GM19035 (cell line): ENCODE results near the gene TUBG2.
A peak's percentile ranks its signal among the peaks of the same experiment; 100 is the strongest.

Source experiments
- ATAC-seq: cut with Tn5 transposase; IDR thresholded peaks from one replicate; pipeline ENCODE4 v1.9.1; 2021; ENCODE audit not compliant: unreplicated experiment

The TUBG2 gene

GRCh38 chr17:42676424-42677011, 17.4 kb downstream of the TUBG2 start, which contains the start of gene PLEKHH3:
PLEKHH3 (minus strand) TSS chr17:42676994; CDS start chr17:42676563, 431 bp downstream.
- ATAC-seq = no peak

GRCh38 chr17:42677012-42677857, 18.2 kb downstream of the TUBG2 start:
- peak; percentile 67 for ATAC-seq

DNA sequence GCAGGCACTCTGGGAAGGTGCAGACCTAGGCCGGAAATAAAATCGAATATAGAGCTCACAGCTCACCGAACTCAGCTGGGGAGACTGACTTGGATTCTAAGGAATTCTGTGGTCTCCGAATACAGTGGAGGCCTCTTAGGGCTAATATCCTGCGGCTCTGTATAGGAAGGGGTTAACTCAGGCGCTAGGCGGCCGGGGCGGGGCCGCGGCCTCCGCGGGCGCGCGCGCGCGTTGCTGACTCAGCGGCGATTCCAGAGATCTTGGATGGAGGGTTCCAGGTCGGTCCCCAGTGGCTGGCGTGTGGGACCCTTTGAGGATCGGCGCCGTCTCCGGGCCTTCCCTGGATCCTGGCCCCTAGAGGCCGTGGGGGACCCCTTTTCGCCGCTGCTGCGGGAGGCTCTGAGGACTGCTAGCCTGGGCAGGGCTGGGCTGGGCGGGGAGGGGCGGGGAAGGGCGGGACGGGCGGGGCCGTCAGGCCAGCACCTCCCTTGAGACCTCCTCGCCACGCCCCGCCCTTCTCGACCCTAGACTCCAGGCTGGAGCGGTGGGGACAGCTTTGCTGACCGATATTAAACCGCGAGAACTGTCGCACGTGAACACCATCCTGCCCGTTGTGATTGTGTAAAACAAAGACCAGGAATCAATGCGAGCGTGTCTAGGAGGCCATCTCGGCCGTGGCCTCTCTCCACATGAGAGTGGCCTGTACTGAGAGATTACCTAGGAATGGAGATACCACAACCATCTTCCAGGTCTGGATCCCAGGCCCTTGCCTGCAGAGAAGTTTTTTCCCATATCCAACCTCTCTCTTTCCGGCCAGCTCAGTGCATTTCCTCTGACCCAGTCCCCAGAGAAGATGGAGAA, 19.1 kb downstream of the TUBG2 start:
- ATAC-seq = no peak

- no peak for ATAC-seq
These were observed 19.9 kb downstream of the TUBG2 start for GRCh38 chr17:42678951-42679491.

DNA sequence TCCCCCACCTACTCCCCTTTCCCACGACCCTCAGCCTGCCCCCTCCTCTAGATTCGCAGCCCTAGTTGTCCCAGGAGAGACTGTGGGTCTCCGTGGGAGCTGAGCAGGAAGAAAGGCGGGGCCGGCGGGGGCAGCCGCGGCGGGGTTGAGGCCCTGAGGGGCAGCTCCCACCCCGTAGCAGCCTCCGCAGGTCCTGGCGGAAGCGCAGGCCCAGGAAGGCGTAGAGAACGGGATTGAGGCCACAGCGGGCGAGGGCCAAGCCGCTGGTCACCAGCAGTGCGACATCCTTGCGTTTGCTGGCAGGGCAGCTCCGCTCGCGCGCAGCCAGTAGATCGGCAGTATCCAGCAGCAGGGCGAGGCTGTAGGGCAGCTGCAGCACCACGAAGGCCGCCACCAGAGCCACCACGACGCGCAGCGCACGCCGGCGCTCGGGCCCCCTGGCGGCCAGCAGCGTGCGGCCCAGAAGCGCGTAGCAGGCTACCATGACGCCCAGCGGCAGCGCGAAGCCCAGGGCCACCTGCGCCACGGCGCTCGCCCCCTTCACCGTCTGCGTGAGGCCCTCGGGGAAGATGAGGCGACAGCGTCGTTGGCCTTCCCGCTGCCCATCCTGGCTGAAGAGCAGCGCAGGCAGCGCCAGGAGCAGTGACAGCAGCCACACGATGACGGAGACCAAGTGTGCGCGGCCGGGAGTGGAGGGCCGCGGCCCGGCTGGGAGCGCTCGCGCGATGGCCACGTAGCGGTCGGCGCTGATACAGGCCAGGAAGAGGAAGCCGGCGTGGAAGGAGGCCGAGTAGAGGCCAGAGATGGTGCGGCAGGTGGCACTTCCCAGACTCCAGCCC, 20.6 kb downstream of the TUBG2 start:
- ATAC-seq = peak; percentile 21

GRCh38 chr17:42680331-42680808, 21.3 kb downstream of the TUBG2 start:
- ATAC-seq = no peak

DNA sequence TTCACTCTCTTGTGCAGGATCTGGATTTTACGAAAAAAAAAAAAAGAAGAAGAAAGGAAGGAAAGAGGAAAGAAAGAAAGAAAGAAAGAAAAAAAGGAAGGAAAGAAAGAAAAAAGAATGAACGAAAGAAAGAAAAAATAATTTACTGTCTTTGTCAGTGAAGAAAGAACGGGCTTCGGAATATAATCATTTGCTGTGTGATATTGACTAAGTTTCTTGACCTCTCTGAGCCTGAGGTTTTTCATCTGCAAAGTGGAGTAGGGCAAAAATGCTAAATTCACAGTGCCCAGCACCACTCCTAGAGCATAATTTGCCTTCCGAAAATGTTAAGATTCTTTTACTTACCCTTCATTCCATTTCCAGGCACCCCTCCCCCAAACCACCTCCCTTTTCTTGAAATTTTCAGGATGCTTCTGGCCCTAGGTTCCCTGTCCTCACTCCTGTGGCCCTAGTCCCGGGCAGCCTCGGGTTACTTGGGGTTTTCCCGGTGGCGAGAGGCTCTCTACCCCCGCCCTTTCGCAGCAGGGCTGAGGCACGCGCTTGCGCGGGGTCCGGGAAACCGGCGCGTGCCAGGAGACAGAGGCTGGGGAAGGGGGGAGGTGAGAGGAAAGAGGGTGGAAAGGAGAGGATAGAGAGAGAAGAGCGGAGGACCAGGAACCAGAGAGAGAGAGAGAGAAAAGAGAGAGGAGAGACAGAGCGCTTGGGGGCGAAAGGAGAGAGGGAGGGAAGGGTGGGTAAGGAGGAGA, 23.1 kb downstream of the TUBG2 start, which contains the start of gene CNTNAP1:
TSS of gene CNTNAP1 (plus strand) at position 556 of the 746 bp plus-strand sequence. CDS start 299 bp downstream, outside the sequence.
- no peak for ATAC-seq

DNA sequence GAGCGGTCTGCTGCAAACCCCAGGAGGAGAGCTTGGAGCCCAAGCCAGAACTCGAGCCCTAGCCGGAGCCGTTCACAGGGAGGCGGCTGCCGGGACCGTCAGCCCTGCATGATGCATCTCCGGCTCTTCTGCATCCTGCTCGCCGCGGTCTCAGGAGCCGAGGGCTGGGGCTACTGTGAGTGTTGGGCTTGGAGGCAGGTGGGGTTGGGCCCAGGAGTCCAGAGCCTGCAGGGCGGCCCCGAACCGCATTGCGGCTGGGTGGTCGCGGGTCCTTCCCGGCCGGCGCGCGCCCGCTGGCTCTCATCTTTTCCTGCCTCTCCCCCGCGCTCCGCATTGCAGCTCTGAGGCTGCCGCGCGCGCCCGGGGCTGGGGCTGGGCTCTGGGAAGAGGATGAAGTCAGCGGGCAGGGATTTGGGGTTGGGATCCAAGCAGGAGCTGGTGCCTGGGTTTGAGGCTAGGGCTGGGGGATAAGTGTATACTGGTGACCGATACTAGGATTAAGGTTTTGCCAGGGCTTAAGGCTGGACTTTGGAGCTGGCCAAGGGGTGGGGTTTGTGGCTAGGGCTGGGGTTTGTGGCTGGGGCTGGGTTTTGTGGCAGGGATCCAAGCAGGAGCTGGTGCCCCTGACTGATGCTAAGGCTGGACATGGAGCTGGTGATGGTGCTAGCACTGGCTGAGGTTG, 23.8 kb downstream of the TUBG2 start:
- no peak for ATAC-seq

DNA sequence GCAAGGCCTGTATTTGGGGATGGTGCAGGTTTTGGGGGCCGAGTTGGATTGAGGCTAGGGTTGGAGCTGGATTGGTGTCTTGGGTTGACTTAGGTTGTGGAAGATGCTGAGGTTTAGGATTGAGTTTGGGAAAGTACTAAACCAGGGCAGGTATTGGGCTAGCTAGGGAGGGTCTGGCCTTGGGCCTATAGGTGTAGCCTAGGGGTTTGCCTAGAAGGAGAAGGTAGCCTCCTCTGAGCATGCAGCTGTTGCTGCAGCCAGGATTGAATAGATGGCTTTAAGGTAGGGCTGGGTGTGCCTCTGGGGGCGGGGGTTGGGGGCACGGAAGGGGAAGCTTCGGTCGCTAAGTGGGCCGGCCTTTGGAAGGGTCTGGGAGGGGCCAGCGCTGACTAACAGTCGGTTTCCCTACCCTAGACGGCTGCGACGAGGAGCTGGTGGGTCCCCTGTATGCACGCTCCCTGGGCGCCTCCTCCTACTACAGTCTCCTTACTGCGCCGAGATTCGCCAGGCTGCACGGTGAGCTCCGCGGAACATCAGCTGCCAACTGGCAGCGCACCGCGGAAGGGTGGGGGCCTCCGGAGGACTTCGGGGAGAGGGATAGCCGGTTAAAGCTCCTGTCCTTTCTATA, 24.4 kb downstream of the TUBG2 start:
- no peak for ATAC-seq

DNA sequence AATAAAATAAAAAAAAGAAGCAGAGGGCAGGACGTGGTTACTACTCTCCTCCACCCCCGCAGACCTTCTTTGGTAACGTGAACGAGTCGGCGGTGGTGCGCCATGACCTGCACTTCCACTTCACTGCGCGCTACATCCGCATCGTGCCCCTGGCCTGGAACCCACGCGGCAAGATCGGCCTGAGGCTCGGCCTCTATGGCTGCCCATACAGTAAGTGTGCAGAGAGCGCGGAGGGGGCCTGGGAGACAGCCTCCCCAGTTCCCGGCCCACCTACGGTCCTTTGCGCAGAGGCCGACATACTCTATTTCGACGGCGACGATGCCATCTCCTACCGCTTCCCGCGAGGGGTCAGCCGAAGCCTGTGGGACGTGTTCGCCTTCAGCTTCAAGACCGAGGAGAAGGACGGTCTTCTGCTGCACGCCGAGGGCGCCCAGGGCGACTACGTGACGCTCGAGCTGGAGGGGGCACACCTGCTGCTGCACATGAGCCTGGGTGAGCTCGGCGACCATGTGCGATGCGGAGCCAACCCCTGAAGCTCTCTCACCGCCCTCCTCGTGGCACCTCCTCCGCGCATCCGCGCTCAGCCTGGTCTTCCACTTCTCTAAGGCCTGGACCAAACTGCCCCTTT, 26.0 kb downstream of the TUBG2 start:
- ATAC-seq = no peak

GRCh38 chr17:42685831-42686230, 26.7 kb downstream of the TUBG2 start:
- ATAC-seq = no peak

DNA sequence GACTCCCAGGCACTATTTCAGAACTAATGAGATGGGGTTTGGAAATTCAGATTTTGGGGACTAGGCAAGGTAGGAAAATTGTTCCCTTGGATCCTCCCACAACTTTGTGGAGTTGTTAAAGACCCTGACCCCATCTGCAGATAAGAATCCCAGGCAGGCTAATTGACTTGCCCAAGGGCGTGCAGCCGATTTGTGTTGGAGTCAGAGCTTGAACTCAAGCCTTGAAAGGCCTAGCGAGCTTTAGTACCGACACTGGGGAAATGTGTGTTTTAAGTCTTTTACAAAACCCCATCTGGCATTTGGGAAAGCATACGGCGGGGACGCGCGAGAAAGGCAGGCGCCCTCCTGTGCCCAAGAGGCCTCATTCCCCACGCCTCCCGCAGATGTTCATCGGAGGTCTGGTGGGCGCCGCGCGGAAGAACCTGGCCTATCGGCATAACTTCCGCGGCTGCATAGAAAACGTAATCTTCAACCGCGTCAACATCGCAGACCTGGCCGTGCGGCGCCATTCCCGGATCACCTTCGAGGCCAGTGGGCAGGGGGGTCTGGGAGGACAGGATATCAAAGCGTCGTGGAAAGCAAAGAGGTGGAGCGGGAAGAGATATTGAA, 27.5 kb downstream of the TUBG2 start:
- ATAC-seq = no peak

- no peak for ATAC-seq
These were observed 28.7 kb downstream of the TUBG2 start for GRCh38 chr17:42687707-42688320.

GRCh38 chr17:42690596-42690995, 31.5 kb downstream of the TUBG2 start:
- no peak for ATAC-seq

DNA sequence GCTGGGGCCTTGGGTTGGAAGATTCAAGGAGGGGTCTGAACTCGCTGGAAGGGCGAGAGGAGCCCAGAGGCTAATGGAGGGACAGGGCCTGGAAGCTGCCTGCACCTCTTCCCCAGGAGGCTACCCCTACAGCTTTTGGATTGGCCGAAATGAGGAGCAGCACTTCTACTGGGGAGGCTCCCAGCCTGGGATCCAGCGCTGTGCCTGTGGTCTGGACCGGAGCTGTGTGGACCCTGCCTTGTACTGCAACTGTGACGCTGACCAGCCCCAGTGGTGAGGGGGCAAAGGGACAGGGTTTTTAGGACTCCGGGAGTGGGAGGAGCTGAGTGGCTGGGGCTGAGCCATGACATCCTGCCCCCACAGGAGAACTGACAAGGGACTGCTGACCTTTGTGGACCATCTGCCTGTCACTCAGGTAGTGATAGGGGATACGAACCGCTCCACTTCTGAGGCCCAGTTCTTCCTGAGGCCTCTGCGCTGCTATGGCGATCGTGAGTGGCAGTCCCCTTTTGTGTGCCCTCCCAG, 32.0 kb downstream of the TUBG2 start:
- no peak for ATAC-seq

DNA sequence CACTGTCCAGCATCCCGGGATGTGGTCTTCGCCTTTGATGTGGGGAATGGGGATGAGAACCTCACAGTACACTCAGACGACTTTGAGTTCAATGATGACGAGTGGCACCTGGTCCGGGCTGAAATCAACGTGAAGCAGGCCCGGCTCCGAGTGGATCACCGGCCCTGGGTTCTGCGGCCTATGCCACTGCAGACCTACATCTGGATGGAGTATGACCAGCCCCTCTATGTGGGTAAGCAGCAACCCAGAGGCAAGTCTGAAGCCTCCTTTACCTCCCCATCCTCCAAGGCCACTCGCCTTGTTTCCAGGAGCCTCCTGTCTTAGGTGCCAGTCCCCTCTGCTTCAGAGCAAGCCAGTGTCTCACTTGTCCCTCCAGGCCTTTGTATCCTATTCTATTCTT, 33.4 kb downstream of the TUBG2 start:
- ATAC-seq = no peak

DNA sequence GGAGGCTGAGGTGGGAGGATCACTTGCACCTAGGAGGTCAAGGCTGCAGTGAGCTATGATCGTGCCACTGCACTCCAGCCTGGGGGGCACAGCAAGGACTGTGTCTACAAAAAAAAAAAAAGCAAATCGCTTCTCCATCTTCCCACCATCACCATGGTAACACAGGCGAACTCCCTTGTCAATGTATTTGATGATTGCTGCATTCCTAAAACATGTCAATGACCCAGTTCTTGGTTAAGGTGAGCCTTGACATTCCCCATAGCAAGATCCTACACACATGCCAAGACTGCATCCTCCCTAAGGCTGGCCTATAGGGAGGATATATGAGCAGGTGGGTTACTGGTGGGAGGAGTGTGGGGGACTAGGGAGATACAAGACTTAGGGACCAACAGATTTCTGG, 35.4 kb downstream of the TUBG2 start:
- ATAC-seq = no peak
